SU-DHL-6 (cell line): ENCODE data around the gene PSPN.

ENCODE experiments used
- CTCF ChIP-seq: fragments of 200-600 bp; sonication (generic); IDR thresholded peaks from one replicate; pipeline ENCODE4 v1.5.1; 2017; ENCODE audit warnings: antibody characterized with exemption, mild to moderate bottlenecking, low read length, moderate library complexity; ENCODE audit not compliant: insufficient read depth, poor library complexity, severe bottlenecking
- EZH2phosphoT487 ChIP-seq: fragments of 200-600 bp; sonication (generic), shearing (Covaris generic); conservative IDR thresholded peaks from 2 replicates; pipeline ENCODE4 v1.6.1; 2018; ENCODE audit warnings: mild to moderate bottlenecking, antibody characterized with exemption, low read length, moderate library complexity, mixed read lengths

- TF ChIP-seq CTCF (no peak), EZH2phosphoT487 (no peak)
These were observed 27.3 kb upstream of the PSPN start for GRCh38 chr19:6402837-6403608.
